ENCODE data around the gene ALOX5AP. TPM values are rescaled to one million over a fixed set of nuclear protein-coding genes. Genes with fewer than 3 reads are reported as not detected.

Gene ALOX5AP
- total RNA-seq, 2 experiments from 2014 or later: 21.3 to 21.7 TPM

- Mint-ChIP-seq H3K9me3 (no peaks in the 10 kb centered on the region), H3K27ac (no peak overlapping the region), H3K4me3 (no peak overlapping the region), H3K36me3 (ENCODE audit: low read depth) (no peaks in the 10 kb centered on the region), H3K4me1 (ENCODE audit: low read depth) (no peaks in the 10 kb centered on the region), H3K27me3 (ENCODE audit: low read depth) (peaks cover 4% of the 10 kb centered on the region)
- DNase-seq: no peak
- intact Hi-C loops (cut with micrococcal nuclease): no loop called here
- CTCF ChIA-PET: interaction anchor here (1.5 kb wide), 1 partner anchor 24 kb away, joined by 4 read pairs; no protein-coding TSS in a partner anchor
Measured at GRCh38 chr13:30780338-30780981, 45.1 kb downstream of the ALOX5AP start.

DNA sequence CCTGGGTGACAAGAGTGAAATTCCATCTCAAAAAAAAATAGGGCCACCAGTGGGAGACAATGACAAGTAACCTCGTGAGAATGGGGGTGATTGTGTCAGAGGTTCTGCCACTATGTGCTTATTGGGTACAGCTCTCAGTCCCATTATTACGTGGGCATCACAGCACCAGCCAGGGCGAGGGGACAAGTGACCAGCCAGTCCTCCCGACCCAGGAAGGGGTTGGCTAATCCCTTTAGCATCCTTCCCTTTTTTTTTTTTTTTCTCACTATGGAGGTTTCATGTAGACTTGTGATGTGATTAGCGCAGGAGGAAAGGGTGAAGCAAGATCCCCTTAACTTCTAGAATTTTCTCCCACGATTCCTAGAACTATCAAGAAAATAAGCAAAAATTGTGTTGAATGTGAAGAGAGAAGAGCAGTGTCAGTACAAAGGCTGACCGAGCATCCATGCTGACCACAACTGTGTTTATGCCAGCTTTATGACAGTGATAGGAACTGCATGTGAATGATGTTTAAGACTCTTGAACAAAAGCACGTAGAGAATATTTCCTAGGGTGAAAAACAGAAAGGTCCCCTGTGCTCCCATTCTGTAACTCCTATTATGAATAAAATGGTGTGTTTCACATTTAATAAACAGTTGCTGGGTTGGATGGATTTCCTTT lies 50.0 kb downstream of the ALOX5AP start:
- no peak overlapping the region for H3K27ac Mint-ChIP-seq
- peaks cover 4% of the 10 kb centered on the region for H3K27me3 Mint-ChIP-seq (ENCODE audit: low read depth)
- H3K36me3 Mint-ChIP-seq (ENCODE audit: low read depth): no peaks in the 10 kb centered on the region
- H3K9me3 Mint-ChIP-seq: no peaks in the 10 kb centered on the region
- H3K4me1 Mint-ChIP-seq (ENCODE audit: low read depth): peaks cover 4% of the 10 kb centered on the region
- no peak overlapping the region for H3K4me3 Mint-ChIP-seq
- DNase-seq: no peak
- intact Hi-C loops (cut with micrococcal nuclease): no loop called here
- CTCF ChIA-PET: interaction anchor here (1.6 kb wide), 1 partner anchor 9 kb away, joined by 3 read pairs; no protein-coding TSS in a partner anchor

GRCh38 chr13:30786648-30787047 lies 51.3 kb downstream of the ALOX5AP start:
- Mint-ChIP-seq H3K27ac (no peak overlapping the region), H3K27me3 (ENCODE audit: low read depth) (no peaks in the 10 kb centered on the region), H3K36me3 (ENCODE audit: low read depth) (no peaks in the 10 kb centered on the region), H3K4me3 (no peak overlapping the region), H3K9me3 (no peaks in the 10 kb centered on the region), H3K4me1 (ENCODE audit: low read depth) (peaks cover 4% of the 10 kb centered on the region)
- intact Hi-C loops (cut with micrococcal nuclease): no loop called here
- DNase-seq: no peak
- CTCF ChIA-PET: no interaction called here

- intact Hi-C loops (cut with micrococcal nuclease): no loop called here
- Mint-ChIP-seq H3K27me3 (ENCODE audit: low read depth) (no peaks in the 10 kb centered on the region), H3K4me3 (no peak overlapping the region), H3K36me3 (ENCODE audit: low read depth) (no peaks in the 10 kb centered on the region), H3K9me3 (no peaks in the 10 kb centered on the region), H3K4me1 (ENCODE audit: low read depth) (peaks cover 4% of the 10 kb centered on the region), H3K27ac (no peak overlapping the region)
- DNase-seq: no peak
- CTCF ChIA-PET: interaction anchor here (0.6 kb wide), 1 partner anchor 137 kb away, joined by 6 read pairs; no protein-coding TSS in a partner anchor
Measured at GRCh38 chr13:30787738-30788525, 52.6 kb downstream of the ALOX5AP start.

- H3K9me3 Mint-ChIP-seq: no peaks in the 10 kb centered on the region
- DNase-seq: no peak
- H3K27me3 Mint-ChIP-seq (ENCODE audit: low read depth): no peaks in the 10 kb centered on the region
- H3K4me1 Mint-ChIP-seq (ENCODE audit: low read depth): peaks cover 4% of the 10 kb centered on the region
- H3K27ac Mint-ChIP-seq: no peak overlapping the region
- CTCF ChIA-PET: no interaction called here
- H3K4me3 Mint-ChIP-seq: no peak overlapping the region
- intact Hi-C loops (cut with micrococcal nuclease): no loop called here
- no peaks in the 10 kb centered on the region for H3K36me3 Mint-ChIP-seq (ENCODE audit: low read depth)
Measured at GRCh38 chr13:30789166-30789862, 54.0 kb downstream of the ALOX5AP start.

DNA sequence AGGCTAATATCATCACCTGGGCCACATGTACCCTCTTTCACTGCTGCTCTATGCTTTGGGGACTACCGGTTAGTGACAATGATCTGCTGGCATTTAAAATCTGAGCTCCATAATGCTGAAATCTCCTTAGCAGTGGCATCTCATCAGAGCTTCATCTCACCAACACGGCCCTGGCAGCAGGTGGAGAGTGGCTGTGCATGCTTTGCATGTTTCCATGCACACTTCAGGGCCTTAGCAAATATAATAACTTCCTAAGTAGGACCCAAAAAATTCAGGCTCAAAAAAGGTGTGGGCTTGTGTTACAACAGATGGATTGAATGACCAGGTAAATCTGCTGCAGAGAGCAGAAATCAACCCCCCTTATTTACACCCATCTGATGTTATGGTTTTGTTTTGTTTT lies 55.2 kb downstream of the ALOX5AP start:
- CTCF ChIA-PET: no interaction called here

GRCh38 chr13:30791354-30792001 lies 56.1 kb downstream of the ALOX5AP start:
- no peaks in the 10 kb centered on the region for H3K9me3 Mint-ChIP-seq
- H3K27ac Mint-ChIP-seq: no peak overlapping the region
- peaks cover 10% of the 10 kb centered on the region for H3K4me1 Mint-ChIP-seq (ENCODE audit: low read depth)
- no peaks in the 10 kb centered on the region for H3K27me3 Mint-ChIP-seq (ENCODE audit: low read depth)
- DNase-seq: no peak
- no peaks in the 10 kb centered on the region for H3K36me3 Mint-ChIP-seq (ENCODE audit: low read depth)
- intact Hi-C loops (cut with micrococcal nuclease): no loop called here
- CTCF ChIA-PET: interaction anchor here (2.3 kb wide), 1 partner anchor 12 kb away, joined by 7 read pairs; no protein-coding TSS in a partner anchor
- H3K4me3 Mint-ChIP-seq: no peak overlapping the region

More for the DNA sequence above, 55.2 kb downstream of the ALOX5AP start:
- H3K4me3 Mint-ChIP-seq: no peak overlapping the region
- intact Hi-C loops (cut with micrococcal nuclease): no loop called here
- H3K9me3 Mint-ChIP-seq: no peaks in the 10 kb centered on the region
- H3K4me1 Mint-ChIP-seq (ENCODE audit: low read depth): peaks cover 4% of the 10 kb centered on the region
- H3K27me3 Mint-ChIP-seq (ENCODE audit: low read depth): no peaks in the 10 kb centered on the region
- H3K36me3 Mint-ChIP-seq (ENCODE audit: low read depth): no peaks in the 10 kb centered on the region
- H3K27ac Mint-ChIP-seq: no peak overlapping the region
- DNase-seq: no peak

GRCh38 chr13:30792285-30793000 lies 57.1 kb downstream of the ALOX5AP start:
- Mint-ChIP-seq H3K36me3 (ENCODE audit: low read depth) (no peaks in the 10 kb centered on the region), H3K4me1 (ENCODE audit: low read depth) (peaks cover 20% of the 10 kb centered on the region), H3K4me3 (no peak overlapping the region), H3K9me3 (no peaks in the 10 kb centered on the region), H3K27ac (no peak overlapping the region), H3K27me3 (ENCODE audit: low read depth) (no peaks in the 10 kb centered on the region)
- intact Hi-C loops (cut with micrococcal nuclease): no loop called here
- DNase-seq: no peak
- CTCF ChIA-PET: interaction anchor here (0.7 to 2.3 kb wide), 2 partner anchors 11 to 117 kb away, joined by 4 to 7 read pairs; no protein-coding TSS in a partner anchor

DNA sequence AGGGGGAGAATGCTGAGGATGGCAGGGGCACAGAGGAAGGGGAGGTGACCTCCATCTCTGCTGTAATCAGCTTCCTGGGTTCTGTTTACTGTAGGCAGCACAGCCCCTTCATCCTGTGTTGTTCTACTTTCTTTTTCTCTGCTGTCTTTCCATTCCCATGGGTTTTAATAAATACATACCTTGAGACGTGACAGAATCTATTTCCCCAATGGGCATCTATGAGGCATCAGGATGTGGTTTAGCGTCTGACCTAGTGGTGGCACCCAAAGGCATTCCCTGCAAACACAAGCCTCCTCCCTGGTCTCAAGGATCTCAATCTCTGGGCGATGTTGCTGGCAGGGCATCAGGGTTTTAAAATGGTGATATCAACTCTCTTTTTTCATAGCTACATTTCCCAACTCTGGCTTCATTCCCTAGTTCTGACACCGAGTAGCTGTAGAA lies 60.8 kb downstream of the ALOX5AP start:
- Mint-ChIP-seq H3K27ac (no peak overlapping the region), H3K9me3 (no peaks in the 10 kb centered on the region), H3K27me3 (ENCODE audit: low read depth) (no peaks in the 10 kb centered on the region), H3K4me3 (no peak overlapping the region), H3K36me3 (ENCODE audit: low read depth) (no peaks in the 10 kb centered on the region), H3K4me1 (ENCODE audit: low read depth) (peaks cover 20% of the 10 kb centered on the region)
- intact Hi-C loops (cut with micrococcal nuclease): no loop called here
- CTCF ChIA-PET: interaction anchor here (0.7 to 1.3 kb wide), 3 partner anchors 9 to 1025 kb away, joined by 3 to 4 read pairs (median 3); no protein-coding TSS in a partner anchor
- no peak for DNase-seq

DNA sequence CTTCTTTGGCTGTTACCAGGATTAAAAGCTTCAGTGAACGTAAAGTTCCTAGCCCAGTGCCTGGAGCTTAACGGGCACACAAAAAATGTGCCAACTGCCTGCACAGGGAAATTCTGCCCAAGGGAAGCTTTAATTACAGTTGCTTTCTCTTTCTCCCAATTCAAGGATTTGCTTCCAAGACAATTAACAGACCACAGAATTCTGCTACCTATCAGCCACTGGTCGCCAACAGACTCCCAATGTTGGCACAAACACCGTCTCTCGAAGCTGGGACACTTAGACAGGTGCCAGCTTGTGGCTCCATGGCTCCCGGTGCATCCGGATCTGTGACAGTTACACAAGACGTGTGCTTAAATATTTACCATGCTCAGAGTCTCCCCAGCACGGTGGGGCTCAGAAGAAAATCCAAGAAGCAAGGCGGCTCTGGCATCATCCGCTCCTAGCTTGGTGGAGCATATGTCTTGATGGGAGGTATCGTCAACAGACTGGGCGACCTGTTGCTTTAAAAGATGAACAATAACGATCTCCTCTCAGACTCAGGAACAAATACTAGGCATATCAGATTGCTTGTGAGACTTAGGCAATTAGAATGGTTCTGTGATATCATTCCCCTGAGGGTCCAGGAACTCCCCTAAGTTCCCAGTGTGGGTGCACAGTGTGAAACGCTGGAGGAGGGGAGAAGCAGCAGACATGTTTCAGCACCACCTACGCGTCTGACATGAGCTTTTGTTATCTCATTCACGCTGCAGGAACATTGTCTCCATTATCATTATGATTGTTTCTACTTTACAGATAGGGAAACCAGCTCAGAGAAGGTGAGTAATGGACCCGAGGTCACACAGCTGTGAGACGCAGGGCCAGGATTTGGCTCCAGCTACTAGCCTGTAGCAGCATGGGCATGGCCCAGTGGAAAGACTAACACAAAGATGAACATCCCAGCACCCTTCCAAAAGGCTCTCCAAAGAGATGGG lies 61.6 kb downstream of the ALOX5AP start:
- DNase-seq: peak; percentile 13
- Mint-ChIP-seq H3K27ac (no peak overlapping the region), H3K27me3 (ENCODE audit: low read depth) (no peaks in the 10 kb centered on the region), H3K36me3 (ENCODE audit: low read depth) (no peaks in the 10 kb centered on the region), H3K9me3 (no peaks in the 10 kb centered on the region), H3K4me1 (ENCODE audit: low read depth) (peaks cover 20% of the 10 kb centered on the region), H3K4me3 (no peak overlapping the region)
- intact Hi-C loops (cut with micrococcal nuclease): no loop called here
- CTCF ChIA-PET: interaction anchor here (0.7 to 1.3 kb wide), 3 partner anchors 8 to 1026 kb away, joined by 3 to 4 read pairs (median 3); no protein-coding TSS in a partner anchor
